UCSD-AML1 (cell line): Measurements from ENCODE around the gene FOXL2.

Experiments
- DNase-seq: peaks from one replicate; lab custom pipeline; 2025; ENCODE audit not compliant: unreplicated experiment; lab: John Stamatoyannopoulos, UW

FOXL2 gene

GRCh38 chr3:138945709-138946662 lies 951 bp downstream of the FOXL2 start:
- DNase-seq, result peak; percentile 69

GRCh38 chr3:138944929-138945708 lies 1.8 kb downstream of the FOXL2 start:
- DNase-seq, result no peak

GRCh38 chr3:138944654-138944928 lies 2.3 kb downstream of the FOXL2 start:
- DNase-seq, result no peak

GRCh38 chr3:138943724-138944653 lies 2.9 kb downstream of the FOXL2 start:
- no peak for DNase-seq

- DNase-seq, result no peak
Measured at GRCh38 chr3:138942861-138943623, 3.9 kb downstream of the FOXL2 start.

- no peak for DNase-seq
Measured at GRCh38 chr3:138942271-138942670, 4.7 kb downstream of the FOXL2 start.

GRCh38 chr3:138941259-138941885 lies 5.6 kb downstream of the FOXL2 start:
- DNase-seq, result peak; percentile 65

GRCh38 chr3:138940446-138940845 lies 6.5 kb downstream of the FOXL2 start:
- no peak for DNase-seq

- DNase-seq, result peak; percentile 39
Measured at GRCh38 chr3:138939561-138940241, 7.2 kb downstream of the FOXL2 start.

- DNase-seq, result no peak
Measured at GRCh38 chr3:138938877-138939560, 7.9 kb downstream of the FOXL2 start.

- no peak for DNase-seq
Measured at GRCh38 chr3:138938056-138938876, 8.7 kb downstream of the FOXL2 start.

GRCh38 chr3:138937690-138938055 lies 9.3 kb downstream of the FOXL2 start:
- no peak for DNase-seq

- no peak for DNase-seq
Measured at GRCh38 chr3:138936741-138937689, 9.9 kb downstream of the FOXL2 start.

- DNase-seq, result peak; percentile 73
Measured at GRCh38 chr3:138935863-138936740, 10.8 kb downstream of the FOXL2 start.

GRCh38 chr3:138935505-138935862 lies 11.5 kb downstream of the FOXL2 start:
- DNase-seq, result no peak
